Neural crest cell (in vitro differentiated cells): ENCODE data around the gene CLEC16A. TPM values are rescaled to one million over a fixed set of nuclear protein-coding genes. Genes with fewer than 3 reads are reported as not detected.

Experiments used
- DNase-seq: peaks from one replicate; pipeline ENCODE4 v3.0.0; 2021; ENCODE audit warnings: low read depth, mixed read lengths, low spot score
- H3K27ac Mint-ChIP-seq: one replicate; pipeline ENCODE4 v1.8.0; 2021; ENCODE audit warnings: mild to moderate bottlenecking, mixed read lengths; ENCODE audit not compliant: unreplicated experiment
- H3K27me3 Mint-ChIP-seq: 2 replicates; pipeline ENCODE4 v1.8.0; 2021; ENCODE audit warnings: low read depth, mild to moderate bottlenecking, mixed read lengths
- H3K36me3 Mint-ChIP-seq: 2 replicates; pipeline ENCODE4 v1.8.0; 2021; ENCODE audit warnings: low read depth, mild to moderate bottlenecking, mixed read lengths
- H3K4me1 Mint-ChIP-seq: 2 replicates; pipeline ENCODE4 v1.8.0; 2021; ENCODE audit warnings: mixed read lengths
- H3K4me3 Mint-ChIP-seq: one replicate; pipeline ENCODE4 v1.8.0; 2021; ENCODE audit warnings: mild to moderate bottlenecking, mixed read lengths
- H3K9me3 Mint-ChIP-seq: 2 replicates; pipeline ENCODE4 v1.8.0; 2021; ENCODE audit warnings: mixed read lengths
- CTCF ChIP-seq: fragments of 200-600 bp; sonication (generic); conservative IDR thresholded peaks from 2 replicates; pipeline ENCODE4 v1.5.0; 2021; ENCODE audit warnings: antibody characterized with exemption, mild to moderate bottlenecking
- total RNA-seq: library from RNA; stranded (reverse); gene quantifications from 2 replicates; pipeline ENCODE4 v1.2.1, GENCODE V29; 2021

Gene CLEC16A
- total RNA-seq, 1 donor from 2014 or later = 21.3 TPM

GRCh38 chr16:10936272-10936984, 7.9 kb upstream of the CLEC16A start:
- no peaks in the 10 kb centered on the region for H3K27me3 Mint-ChIP-seq
- H3K4me1 Mint-ChIP-seq = peaks cover 32% of the 10 kb centered on the region
- H3K27ac Mint-ChIP-seq = no peak overlapping the region
- H3K9me3 Mint-ChIP-seq = no peaks in the 10 kb centered on the region
- H3K4me3 Mint-ChIP-seq = peak overlapping the region; percentile 6
- no peak for DNase-seq
- TF ChIP-seq CTCF = no peak
- H3K36me3 Mint-ChIP-seq = peaks cover 3% of the 10 kb centered on the region

- no peak for TF ChIP-seq CTCF
- DNase-seq = no peak
Observed at GRCh38 chr16:10937068-10937859, 7.1 kb upstream of the CLEC16A start.

GRCh38 chr16:10938321-10938720, 6.0 kb upstream of the CLEC16A start:
- peaks cover 3% of the 10 kb centered on the region for H3K36me3 Mint-ChIP-seq
- TF ChIP-seq CTCF = no peak
- peaks cover 32% of the 10 kb centered on the region for H3K4me1 Mint-ChIP-seq
- H3K27ac Mint-ChIP-seq = no peak overlapping the region
- H3K4me3 Mint-ChIP-seq = peak overlapping the region; percentile 36
- H3K27me3 Mint-ChIP-seq = no peaks in the 10 kb centered on the region
- H3K9me3 Mint-ChIP-seq = no peaks in the 10 kb centered on the region
- no peak for DNase-seq

More at GRCh38 chr16:10937068-10937859, 7.1 kb upstream of the CLEC16A start:
- Mint-ChIP-seq H3K9me3 (no peaks in the 10 kb centered on the region), H3K4me1 (peaks cover 32% of the 10 kb centered on the region), H3K36me3 (peaks cover 3% of the 10 kb centered on the region), H3K4me3 (peak overlapping the region; percentile 34), H3K27ac (no peak overlapping the region), H3K27me3 (no peaks in the 10 kb centered on the region)

DNA sequence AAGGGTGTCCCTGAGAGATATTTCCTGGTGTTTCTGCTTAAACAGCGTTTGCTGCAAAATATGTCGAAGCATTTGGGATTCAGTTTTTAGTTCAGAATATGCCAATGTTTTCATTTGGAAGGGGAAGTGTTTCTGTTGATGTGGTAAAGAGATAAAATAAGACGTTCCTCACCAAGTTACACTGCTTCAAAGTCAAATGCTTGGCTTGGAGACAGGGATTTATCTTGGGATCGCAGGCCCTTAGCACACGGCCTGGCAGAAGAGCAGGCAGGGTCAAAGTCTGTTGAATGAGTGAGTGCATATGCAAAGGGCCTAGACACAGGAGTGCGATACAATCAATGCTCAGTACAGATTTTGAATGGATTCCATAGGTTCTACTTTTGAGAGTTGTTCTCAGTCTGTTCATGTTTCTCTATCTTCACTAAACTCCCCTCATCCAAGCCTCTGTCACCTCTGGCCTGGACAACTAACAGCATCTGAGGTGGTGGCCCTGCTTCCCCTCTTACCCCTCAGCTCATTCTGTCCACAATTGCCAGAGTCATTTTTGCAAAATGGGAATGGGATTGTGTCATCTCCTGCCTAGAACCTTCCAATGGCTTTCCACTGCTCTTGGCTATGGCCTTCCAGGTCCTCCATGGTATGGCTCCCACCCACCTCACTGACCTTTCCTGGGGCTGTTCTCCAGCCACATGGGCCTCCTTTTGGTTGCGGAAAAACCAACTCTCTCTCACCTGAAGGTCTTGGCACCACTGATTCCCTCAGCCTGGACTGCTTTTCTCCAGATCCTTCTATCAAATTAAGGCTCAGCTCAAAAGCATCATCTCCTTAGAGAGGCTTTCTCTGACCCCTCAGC, 5.3 kb upstream of the CLEC16A start:
- Mint-ChIP-seq H3K36me3 (peaks cover 3% of the 10 kb centered on the region), H3K4me1 (peaks cover 34% of the 10 kb centered on the region), H3K27me3 (no peaks in the 10 kb centered on the region), H3K27ac (no peak overlapping the region), H3K4me3 (peak overlapping the region; percentile 94), H3K9me3 (no peaks in the 10 kb centered on the region)
- DNase-seq = no peak
- TF ChIP-seq CTCF = no peak

DNA sequence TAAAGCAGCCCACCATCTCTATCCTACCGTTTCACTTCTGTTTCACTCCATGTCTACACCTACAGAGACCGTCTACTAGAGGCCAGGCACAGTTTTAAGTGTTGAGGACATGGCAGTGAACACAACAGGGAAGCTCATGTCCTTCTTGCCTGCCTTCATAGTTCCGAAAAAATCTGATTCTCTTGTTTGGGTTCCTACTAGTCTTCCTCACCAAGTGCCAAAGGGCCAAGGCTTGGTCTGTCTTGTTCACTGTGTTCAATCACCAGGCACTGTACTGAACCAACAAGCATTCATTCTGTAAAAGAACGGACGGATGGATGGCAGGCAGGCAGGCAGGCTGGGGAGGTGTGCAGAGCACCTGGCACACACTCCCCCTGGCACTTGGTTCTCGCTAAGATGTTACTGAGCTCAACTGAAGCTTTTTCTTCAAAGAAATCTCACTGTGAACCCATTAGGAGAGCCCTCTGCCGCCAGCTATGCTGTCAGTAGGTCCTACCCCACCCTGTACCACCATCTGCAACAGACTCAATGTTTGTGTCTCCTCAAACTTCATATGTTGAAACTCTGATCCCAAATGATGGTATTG, 4.6 kb upstream of the CLEC16A start:
- DNase-seq = no peak
- Mint-ChIP-seq H3K36me3 (peaks cover 3% of the 10 kb centered on the region), H3K9me3 (no peaks in the 10 kb centered on the region), H3K4me1 (peaks cover 38% of the 10 kb centered on the region), H3K27ac (no peak overlapping the region), H3K27me3 (no peaks in the 10 kb centered on the region), H3K4me3 (peak overlapping the region; percentile 94)
- no peak for TF ChIP-seq CTCF
